Measurements from ENCODE around the gene CCDC187.

CCDC187 gene

DNA sequence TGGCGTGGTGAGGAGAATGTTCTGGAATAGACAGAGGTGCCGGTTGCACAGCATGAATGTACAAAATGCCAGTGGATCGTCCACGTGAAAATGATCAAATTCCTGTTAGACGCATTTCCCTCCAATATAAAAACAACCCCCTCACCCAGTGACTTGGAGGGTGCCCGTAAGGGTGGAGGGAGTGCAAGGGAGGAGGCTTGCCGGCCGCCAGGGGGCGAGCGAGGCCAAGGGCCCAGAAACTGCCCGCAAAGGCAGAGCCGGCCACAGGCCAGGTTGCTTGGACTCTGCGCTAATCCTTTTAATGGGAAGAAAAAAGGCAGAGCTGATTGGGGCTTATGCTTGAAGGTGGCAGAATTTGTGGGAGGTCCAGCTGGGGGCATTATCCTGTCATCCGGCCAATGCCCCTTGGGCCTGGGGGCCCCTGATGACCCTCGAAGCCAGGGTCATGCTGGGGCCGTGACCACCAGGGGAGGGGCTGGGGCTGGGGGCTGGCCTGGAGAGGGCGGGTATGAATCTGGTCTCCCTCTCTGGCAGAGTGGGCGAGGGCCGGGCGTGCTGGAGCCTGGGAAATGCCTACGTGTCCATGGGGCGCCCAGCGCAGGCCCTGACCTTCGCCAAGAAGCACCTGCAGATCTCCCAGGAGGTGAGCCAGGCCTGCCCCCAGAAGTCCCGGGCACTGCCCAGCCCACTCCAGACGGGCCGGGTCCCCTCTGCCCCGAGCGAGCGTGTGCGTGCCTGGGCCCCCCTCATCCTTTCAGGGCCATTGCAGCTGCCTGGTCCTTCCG is 35.5 kb upstream of the CCDC187 start:
- no peak for DNase-seq

DNA sequence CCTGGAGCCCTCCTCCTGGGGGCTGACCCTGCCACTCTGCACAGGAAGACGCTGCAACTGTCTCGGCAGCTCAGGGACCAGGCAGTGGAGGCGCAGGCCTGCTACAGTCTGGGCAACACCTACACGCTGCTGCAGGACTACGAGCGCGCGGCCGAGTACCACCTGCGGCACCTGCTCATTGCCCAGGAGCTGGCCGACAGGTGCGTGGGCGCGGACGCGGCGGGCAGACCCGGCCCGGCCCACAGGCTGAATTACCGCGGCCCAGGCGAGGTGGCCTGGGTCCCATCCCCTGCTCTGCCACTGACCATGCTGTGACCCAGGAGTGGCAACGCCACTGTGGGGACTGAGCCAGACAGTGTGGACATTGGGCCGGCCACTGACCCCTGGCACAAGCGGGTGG is 34.6 kb upstream of the CCDC187 start:
- DNase-seq: no peak

DNA sequence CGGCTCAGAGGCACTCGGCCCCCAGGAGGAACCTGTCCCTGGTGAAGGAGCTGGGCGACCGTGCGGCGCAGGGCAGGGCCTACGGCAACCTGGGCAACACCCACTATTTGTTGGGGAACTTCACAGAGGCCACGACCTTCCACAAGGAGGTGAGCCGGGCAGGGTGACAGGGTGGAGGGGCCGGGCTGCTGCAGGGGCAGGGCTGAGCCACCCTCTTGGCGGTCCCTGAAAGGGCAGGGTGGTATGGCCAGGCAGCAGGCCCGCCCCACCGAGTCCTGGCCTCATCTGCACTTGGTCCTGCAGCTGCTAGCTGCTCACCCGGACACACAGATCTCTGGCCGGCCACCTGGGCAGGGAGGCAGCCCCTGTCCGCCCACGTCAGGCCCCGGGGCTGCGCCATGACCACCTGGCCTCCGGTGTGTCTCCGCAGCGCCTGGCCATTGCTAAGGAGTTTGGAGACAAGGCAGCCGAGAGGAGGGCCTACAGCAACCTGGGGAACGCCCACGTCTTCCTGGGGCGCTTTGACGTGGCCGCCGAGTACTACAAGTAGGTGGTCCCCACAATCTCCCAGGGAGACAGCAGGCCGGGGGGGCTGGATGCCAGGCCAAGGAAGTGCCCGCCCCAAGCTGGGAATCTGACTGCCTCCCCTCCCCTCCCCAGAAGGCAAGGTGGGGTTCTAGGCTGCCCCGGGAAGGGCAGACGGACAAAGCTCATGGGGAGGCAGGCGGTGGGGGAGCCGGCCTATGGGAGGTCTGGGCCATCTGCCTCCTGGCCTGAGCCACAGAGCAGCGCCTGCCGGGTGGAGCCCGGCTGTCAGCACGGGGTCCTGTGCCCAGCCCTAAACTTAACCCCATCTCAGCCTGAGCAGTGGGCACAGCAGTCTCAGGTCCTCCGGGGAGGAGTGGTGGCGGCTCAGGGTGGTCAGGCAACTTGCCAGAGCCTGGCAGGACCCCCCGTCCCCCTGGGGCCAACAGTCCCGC is 33.8 kb upstream of the CCDC187 start:
- no peak for DNase-seq

DNA sequence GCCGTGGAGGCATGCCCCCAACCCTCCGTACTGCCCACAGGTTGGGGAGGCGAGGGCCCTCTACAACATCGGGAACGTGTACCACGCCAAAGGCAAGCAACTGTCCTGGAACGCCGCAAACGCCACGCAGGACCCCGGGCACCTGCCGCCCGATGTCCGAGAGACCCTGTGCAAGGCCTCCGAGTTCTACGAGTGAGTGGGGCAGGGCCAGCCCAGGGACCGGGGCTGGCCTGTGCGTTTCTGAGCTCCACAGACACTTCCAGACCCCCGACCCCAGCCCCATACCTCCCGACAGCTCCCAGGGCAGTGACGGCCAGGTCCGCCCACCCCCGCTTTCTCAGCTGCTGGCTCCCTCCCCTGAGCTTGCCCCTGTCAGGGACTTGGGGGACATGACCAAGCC is 33.0 kb upstream of the CCDC187 start:
- no peak for DNase-seq

DNA sequence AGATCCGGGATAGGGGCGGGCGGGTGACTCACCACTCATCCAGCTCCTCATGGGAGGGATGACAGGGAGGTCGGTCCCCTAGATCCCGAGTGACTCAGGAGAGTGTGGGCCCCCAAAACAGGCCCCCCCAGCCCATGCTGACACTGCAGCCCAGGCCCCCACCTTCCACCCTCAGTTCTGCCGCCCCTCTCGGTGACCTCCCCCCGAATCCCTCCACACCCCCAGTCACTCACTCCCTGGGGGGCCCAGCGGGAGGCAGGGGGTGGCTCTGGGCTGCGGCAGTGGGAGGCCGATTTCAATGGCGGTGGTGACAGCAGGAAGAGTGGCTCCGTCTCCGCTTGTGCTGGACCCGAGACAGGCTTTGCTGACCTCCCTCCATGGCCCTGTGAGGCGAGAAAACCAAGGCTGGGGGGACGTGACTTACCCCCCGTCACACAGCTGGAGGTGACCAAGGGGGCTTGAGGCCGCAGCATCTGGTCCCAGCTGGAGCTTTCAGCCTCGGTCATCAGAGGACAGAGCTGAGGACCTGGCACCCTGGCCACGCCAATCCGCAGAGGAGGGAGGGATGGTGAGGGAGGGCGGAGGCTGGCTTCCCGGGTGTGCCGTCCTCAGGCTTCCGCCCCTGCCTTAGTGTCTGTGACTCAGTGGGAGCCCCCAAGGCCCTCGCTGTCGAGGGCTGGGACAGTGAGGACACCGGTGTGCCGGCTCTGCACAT is 32.4 kb upstream of the CCDC187 start:
- DNase-seq: peak; percentile 59

DNA sequence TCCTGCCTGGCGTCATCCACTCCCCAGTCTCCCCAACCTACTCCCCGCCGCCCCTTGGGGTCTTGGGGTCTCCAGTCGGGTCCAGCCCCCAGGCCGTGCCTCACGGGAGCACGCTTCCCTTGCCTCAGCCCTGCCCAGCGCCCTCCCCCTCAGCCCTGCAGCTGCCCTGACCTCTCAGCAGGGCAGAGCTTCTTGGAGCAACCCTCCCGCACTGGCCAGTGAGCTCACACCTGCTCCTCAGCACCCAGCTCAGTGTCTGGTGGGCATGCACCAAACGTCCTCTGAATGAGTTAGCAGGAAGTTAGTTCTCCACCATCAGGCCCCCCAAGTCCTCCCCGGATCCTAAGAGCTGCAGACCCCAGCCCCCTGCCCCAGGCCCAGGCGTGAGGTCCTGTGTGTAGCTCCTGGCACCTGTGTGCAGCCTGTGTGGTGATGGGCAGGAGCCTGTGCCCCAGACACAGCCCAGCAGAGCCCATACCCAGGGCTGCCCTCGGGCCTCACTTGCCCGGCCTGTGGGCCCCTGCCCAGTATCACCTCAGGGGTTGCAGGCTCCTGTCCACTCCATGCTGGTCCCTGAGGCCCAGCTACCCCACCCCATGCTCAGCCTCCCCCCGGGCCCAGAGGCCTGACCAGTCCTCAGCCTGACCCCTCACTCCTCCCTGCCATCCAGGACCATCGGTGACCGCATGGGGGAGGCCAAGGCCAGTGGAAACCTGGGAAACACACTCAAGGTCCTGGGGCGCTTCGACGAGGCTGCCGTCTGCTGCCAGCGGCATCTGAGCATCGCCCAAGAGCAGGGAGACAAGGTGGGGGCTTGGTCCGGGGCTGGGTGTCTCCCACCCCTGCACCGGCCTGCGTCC is 31.6 kb upstream of the CCDC187 start:
- DNase-seq: no peak

DNA sequence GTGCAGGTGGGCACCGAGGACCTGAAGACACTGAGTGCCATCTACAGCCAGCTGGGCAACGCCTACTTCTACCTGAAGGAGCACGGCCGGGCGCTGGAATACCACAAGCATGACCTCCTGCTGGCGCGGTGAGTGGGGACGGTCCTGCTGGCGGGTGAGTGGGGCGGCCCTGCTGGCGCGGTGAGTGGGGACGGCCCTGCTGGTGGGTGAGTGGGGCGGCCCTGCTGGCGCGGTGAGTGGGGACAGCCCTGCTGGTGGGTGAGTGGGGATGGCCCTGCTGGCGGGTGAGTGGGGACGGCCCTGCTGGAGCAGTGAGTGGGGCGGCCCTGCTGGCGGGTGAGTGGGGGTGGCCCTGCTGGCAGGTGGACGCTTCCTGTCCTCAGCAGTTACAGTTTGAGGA is 30.6 kb upstream of the CCDC187 start:
- no peak for DNase-seq

DNA sequence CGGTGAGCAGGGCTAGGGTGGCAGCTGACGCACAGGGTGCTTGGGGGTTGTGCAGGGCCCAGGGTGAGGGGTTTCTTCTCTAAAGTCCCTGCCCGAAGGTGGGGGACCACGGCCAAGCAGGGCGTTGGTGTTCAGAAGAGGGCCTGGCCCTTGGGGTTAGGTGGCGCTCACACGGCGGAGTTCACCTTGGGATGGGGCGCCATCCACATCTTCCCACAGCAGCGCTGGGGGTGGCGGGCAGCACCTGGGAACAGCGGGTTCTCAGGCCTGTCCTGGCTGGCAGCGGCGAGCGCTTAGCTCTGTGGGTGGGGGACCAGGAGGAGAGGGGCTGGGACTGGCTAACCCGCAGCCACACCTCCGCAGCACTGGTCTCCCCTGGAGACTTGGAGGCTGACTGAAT is 29.6 kb upstream of the CCDC187 start:
- DNase-seq: no peak

DNA sequence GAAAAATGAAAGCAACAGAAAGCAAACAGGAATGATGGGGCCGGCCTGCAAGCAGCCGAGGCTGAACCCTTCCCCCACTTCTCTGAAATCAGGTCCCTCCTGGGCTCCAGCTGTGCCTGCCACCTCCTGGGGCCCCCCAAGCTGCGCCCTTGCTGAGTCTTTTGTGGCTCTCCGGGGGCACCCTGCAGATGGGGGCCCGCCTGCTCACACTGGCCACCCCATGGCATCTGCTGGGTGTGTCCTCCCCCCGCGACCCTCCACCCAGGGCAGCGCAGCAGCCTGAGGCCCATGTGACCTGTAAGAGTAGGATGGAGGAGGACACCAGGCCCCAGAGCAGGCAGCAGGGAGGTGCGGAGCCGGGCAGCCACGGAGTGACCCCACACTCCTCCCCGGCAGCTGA is 29.2 kb upstream of the CCDC187 start:
- no peak for DNase-seq

DNA sequence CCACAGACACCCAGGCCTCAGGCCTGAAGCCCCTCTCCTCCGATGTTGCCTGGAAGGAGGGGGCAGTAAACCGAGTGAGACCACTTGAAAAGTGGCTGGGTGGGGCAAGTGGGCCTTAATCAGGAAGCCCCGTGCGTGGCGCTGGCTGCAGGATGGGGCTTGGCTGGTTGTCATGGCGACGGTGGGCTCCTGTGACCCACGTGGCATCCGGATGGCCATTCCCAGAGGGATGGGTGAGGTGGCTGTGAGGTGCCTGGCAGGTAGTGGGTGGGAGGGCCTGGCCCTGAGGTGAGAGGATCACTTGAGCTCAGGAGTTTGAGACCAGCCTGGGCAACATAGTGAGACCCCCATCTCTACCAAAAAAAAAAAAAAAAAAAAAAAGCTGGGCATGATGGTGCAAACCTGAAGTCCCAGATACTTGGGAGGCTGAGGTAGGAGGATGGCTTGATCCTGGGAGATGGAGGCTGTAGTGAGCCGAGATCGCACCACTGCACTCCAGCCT is 28.6 kb upstream of the CCDC187 start:
- no peak for DNase-seq

DNA sequence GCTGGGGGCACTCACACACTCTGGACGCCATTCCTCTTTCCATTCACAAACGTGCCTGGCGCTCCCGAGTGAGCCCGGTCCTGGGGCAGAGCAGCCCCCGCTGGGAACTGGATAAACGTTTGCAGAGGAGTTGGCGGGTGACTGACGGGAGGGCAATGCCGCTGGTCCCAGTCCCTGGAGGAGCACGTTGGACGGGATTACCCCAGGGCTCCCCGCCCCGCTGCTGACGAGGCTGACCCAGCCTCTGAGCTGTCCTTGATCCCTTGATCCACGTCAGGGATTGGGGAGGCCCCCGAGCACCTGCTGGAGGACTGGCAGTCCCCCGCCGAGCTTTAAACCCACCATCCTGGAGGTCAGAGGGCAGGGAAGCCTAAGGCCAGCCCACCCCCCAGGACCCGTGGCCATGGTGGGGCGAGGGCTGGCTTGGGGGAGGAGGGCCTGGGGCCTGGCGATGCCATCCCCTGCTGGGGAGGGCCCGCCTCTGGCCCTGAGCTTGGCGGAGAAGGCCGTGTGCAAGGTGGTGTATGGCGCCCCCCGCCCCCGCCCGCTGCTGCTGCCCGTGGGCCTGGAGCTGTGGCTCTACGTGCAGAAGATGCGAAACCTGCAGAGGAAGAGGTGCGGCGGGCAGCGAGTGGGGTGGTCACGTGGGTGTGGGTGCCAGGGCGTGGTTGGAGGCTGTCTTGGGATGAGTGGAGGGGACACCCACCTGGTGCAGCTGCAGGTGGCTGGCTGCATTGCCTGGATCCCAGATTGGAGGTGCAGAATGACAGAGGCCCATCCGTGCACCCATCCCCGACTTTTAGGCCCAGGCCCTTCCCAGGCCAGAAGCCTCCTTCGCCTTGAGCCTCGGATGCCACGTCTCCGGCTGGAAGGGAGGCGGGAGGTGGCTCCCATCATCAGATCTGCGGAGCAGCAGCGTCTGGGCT is 27.9 kb upstream of the CCDC187 start:
- no peak for DNase-seq

DNA sequence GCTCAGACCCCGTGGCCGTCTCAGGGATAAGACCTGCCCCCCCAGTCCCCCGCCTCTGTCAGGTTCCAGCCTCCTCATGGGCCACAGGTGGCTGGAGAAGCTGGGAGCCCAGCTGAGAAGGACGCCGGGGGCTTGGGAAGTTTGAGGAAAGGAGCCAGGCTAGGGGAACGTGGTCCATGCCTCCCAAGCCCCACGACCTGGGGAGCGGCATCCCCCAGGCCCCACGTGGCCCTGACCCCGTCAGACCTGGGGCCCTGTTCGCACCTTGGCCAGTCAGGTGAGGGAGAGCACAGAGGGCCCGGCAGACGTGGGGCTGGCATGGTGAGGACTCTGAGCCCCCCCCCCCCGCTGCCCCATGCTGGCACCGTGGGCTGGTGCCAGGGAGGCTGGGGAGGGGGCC is 27.1 kb upstream of the CCDC187 start:
- DNase-seq: no peak

DNA sequence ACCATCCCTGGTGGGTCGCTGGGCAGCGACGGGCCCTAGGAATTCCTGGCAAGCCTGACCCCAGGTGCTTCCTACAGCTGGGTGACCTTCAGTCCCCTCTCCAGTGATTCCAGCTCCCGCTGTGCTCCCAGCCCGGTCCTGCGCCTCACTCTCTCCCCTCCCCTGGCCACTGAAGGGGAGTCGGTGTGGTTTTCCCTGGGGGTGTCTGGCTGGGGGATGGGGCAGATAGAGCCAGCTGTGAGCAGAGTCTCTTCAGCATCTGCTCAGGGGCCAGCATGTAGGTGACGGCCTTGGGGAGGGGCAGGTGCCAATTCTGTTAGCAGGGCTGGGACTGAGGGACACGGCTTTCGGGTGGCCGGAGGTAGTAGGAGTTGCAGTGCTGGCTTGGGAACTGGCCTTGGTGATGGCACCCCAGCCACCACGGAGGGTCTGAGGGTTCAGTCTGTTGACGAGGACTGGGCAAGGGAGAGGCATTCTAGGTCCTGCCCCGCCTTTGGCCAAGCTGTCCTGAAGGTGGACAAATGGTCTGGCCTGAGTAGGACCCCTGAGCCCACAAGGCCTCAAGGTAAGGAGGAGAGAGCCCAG is 26.6 kb upstream of the CCDC187 start:
- DNase-seq: no peak

DNA sequence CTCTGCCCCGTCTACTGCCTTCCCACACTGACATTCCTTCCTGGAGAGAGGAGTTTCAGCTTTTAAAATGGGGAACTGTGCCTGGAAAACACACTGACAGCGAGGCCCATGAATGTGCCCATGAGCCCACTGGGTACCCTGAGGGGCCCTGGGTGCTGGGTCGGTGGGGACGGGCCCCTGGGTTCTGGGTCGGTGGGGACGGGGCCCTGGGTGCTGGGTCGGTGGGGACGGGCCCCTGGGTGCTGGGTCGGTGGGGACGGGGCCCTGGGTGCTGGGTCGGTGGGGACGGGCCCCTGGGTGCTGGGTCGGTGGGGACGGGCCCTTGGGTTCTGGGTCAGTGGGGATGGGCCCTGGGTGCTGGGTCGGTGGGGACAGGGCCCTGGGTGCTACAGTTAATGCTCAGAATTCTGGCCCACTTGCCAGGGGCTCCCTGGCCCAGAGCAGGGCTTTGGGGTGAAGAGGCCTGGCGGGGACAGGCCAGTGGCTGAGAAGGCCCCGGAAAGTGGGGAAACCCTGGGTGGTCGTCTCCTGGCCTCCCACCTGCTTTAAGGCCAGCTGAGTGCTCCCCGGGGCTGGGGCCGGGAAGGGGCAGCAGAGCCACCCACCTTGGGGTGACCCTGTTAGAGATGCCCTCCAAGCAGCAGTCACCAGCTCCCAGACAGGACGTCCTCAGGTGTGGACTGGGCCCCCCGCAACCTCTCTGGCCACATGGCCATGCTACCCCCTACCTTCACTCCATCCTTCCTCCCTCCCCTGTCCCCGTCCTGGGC is 25.9 kb upstream of the CCDC187 start:
- no peak for DNase-seq

DNA sequence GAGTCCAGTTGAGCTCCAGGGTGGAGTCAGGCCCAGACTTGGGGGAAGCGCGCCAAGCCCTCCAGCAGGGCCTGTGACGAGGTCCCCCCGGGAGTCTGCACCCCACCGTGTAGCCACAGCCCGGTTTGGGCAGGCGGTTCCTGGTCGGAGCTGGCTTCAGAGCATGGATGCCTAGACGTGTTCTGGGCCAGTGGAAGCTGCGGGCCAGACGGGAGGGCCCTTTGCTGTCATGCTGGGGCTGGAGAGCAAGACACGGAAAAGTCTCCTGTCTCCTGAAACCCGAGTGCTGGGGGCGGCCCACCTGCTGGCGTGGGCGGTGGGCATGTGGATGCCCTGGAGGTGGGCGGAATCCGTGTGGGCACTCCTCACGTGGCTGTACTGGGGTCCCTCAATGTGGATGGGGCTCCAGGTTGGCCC is 25.3 kb upstream of the CCDC187 start:
- no peak for DNase-seq

DNA sequence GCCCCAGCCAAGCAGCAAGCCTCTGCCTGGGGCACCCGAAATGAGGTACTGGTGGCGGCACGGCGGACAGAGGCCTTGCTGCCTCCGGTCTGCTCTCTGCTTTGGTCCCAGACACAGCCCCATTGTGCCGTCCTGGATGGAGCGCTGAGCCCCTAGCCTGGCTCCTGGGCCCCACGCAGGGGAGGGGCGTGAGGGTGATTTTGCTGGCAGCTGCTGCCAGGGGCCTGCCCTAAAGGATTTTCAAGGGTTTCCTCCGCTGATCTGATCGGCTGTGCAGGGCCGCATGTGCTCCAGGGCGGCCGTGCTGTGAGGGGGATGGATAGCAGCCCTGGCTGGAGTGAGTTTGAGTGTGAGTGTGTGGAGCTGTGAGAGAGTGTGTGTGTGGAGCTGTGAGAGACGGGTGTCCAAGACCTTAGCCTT is 24.7 kb upstream of the CCDC187 start:
- DNase-seq: no peak

DNA sequence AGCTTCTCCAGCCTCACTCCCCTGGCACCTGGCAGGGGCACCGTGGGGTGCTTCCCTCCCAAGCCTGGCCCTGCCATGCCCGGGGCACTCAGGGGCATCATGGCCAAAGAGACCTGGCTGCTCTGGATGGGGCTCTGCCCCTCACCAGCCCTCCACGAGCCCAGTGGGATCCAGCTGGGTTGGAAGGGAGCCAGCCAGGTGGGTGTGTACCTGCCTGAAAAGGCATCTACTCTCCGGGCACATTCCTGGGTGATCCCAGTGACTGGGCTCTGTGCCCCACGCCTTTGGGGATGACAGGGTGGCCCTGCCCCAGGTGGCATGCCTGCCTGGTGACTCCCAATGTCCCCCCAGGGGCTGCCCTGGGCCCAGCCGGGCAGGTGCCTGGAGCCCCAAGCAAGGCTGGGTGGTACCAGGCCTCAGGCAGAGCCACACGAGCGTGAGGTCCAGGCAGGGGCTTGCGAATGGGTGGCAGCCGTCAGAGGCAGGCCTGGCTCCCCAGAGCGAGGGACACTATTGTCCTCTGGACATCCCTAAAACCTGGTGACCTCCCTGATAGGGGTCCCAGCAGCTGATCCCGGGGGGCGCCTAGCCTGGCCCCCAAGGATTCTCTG is 24.2 kb upstream of the CCDC187 start:
- no peak for DNase-seq

DNA sequence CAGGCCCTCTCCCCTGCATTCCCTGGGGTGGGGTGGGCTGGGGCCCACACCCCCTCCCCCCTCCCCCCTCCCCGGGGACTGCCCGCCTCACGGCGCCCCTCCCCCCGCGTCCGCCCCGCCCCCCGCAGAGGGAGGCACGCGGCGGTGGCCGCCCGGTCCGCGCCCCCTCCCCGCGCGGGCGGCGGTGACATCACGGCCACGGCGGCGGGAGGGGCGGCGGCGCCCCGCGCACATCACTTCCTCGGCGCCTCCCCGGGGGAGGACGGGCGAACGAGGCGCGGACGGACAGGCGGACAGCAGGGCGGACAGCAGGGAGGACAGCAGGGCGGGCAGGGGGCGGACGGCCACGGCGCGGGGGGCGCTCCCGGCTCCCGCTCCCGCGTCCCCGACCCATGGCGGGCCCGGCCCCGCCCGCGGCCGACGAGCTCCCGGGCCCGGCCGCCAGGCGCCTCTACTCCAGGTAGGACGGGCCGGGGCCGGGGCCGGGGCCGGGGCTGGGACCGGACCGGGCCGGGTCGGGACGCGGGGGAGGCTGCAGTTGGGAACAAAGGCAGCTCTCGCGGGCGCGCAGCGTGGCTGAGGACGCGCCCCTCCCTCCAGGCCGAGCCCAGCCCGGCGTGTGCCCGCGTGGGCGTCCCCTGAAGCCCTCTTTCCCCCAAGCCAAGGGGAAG is 23.5 kb upstream of the CCDC187 start, which contains the start of gene GPSM1:
TSS of gene GPSM1 (plus strand) at position 236 of the 671 bp plus-strand sequence. CDS start at position 393, 157 bp downstream.
- DNase-seq: no peak
